GM18861 (cell line): ENCODE measurements around the gene PAQR7.
A peak's percentile ranks its signal among the peaks of the same experiment; 100 is the strongest.

Source experiments
- ATAC-seq: cut with Tn5 transposase; IDR thresholded peaks from one replicate; pipeline ENCODE4 v1.9.1; 2021; ENCODE audit not compliant: unreplicated experiment

The PAQR7 gene

DNA sequence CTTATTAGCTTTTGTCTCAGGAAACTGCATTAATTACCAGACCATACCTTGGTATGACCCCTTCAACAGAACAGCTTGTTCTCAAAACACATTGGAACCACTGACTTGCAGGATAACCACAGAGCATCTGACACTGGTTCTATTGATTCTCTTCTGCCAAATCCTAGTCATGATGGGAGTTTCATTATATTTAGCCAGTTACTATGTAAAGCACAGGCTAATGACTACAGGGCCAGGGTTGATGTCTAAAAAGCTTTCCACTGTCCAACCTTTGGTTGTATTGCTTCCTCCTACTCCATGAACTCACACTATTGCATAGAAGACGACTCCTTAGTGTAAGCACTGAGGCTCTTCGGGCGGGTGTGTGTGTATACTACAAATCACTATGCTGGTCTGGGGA is 27.0 kb upstream of the PAQR7 start:
- no peak for ATAC-seq

GRCh38 chr1:25900219-25900618 is 24.7 kb upstream of the PAQR7 start:
- ATAC-seq = no peak

DNA sequence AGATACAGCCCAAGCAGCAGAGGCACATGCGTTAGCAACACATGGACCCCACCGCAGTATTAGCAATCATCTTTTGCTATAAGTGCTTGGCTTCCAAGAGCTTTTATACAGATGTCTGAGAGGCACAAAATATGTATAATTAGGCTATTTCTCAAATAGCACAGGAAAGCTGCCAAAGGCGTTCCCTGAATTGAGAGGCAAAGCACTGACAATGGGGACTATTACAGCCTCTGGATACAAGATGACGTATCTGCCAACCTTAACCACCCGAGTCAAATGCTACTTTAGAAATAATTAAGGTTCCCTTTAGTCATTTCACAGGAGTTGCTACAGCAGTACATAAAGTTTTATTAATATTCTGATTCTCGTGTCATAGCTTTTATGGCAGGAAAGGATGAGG is 24.3 kb upstream of the PAQR7 start:
- ATAC-seq = no peak

- no peak for ATAC-seq
These were observed 22.9 kb upstream of the PAQR7 start for GRCh38 chr1:25898223-25899015.

DNA sequence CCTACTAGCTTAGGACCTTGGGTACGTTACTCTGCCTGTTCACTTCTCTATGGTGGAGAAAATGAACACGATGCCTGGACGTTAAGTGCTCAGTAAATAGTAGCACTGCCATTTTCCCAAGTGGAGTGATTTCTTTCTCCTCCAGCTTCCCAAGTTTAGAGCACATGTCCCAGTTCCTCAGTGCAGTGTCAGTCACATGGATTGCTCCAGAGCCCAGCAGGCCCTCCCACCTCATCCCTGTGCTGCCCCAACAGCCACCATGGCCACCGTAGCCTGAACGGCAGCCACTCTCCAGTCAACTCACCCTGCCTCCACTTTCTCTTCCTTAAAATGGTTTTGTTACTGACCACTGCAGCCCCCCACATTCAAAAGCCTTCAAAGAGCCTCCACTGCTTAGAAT is 22.2 kb upstream of the PAQR7 start:
- ATAC-seq = no peak

DNA sequence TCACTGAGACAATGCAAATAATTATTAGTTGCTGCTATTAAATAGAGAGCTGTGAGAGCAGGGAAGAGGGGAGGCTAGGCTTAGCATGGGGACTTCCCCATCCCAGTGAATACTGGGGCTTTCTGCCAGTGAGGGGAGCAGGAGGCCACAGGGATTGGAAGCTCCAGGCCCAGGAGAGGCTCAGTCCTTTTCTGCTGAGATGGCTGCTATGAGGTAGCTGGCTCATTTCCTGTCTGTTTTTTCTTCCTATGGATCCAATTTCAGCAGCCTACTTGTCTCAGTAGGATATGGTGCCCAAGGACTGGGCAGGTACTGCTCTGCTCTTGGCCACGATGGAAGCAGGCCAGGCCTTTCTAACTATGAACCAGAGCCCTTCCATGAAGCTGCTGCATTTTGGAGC is 20.8 kb upstream of the PAQR7 start:
- no peak for ATAC-seq

DNA sequence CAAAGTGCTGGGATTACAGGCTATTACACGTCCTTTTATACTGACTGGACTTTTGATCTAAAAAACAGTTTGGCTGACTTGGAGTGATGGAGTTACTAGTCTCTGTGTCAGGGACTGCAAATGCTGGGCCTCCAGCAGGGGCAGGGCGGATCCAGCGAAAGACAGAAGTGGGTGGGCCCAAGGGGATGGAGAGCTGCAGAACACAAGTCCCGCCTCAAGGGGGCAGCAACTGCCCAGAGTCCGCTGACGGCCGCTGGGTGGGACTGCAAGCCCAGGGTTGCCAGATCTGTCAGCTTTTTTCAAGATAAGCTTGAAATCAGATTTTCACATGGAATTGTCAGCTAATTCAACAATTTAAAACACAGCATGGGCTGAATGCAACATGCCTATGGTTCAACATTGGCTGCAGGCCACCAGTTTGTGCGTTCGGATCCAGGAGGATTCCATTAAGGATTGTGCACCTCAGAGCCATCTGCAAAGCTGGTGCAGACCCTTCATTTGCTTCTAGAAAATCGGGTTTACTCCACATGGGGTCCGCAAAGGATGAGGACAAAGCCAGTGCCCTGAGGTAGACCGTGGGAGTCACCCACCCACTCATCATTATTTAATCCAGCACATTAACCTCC is 20.0 kb upstream of the PAQR7 start:
- ATAC-seq = peak; percentile 77

GRCh38 chr1:25893116-25893515 is 17.6 kb upstream of the PAQR7 start:
- ATAC-seq = no peak

GRCh38 chr1:25891606-25892005 is 16.1 kb upstream of the PAQR7 start:
- ATAC-seq = no peak

DNA sequence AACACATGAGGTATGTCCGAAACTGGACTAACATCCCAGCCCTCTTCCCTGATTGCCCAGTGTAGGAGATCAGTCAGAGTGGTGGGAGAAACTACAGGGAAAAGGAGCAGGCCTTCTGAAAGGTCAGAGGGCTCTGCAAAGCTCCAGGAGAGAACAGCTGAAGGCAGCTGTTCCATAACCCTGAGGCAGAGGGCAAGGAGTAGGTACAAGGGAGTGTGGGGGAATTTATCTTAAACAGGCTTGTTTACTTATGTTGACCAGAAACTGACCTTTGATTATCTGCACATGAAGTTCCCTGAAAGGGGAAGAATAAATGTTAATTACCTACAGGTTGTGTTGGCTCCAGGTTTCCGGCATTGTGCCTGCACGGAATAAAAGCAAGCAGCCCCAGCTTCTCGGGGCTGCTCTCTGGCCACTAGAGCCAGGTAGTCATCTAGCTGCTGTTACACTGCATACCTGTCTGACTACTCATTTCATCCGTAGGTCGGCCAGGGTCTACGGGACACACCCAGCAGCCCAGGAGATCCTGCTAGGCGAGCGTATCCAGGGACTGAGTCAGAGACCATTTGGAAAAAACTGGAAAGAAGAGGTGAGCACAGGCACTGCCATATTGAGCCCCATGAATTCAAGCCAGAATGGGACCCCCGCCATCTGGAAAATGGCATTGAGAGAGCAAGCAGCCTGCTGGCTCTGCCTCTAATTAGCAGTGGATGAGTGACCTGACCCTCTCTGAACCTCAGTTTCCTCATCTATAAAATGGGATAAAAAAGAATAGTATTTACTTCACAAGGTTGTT is 14.9 kb upstream of the PAQR7 start:
- ATAC-seq = no peak

DNA sequence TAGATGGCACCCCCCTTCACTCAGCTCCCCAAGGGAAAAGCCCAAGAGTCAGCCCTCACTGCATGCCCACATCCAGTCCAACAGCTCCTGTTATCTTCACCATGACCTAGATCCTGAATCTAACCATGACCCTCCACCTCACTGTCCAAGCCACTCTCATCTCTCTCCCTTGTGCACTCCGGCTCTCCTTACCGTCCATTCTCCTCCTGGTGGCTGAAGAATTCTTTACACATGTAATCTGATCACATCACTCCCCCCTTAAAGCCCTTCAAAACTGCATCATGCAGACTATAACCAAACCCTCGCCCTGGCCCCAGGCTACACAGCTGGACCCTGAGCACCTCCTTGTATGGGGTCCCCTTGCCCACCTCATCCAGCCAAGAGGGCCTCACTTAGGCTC is 14.0 kb upstream of the PAQR7 start:
- no peak for ATAC-seq

DNA sequence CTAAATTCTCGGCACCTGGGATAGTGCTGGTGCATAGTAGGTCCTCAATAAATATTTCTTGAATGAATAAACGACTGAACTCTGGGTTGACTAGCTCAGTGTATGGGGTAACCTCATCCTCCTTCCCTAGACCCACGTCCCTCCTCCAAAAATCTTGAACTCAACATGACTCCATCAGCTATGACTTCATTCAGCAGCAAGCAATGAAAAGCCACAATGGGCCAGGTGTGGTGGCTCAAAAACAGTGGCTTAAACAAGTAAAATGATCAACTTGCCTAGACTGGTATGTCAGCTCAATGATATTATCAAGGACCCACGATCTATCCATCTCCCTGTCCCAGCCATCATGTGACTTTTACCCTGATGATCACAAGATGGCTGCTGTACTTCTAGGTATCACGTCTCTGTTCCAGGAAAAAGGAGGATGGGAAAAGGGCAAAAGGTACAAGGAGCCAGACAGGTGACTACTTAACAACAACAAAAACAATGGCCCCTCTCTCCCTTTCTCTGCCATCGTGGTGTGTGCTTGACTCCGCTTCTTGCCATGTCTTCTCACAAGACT is 13.0 kb upstream of the PAQR7 start:
- no peak for ATAC-seq

GRCh38 chr1:25885602-25886001 is 10.1 kb upstream of the PAQR7 start:
- no peak for ATAC-seq

DNA sequence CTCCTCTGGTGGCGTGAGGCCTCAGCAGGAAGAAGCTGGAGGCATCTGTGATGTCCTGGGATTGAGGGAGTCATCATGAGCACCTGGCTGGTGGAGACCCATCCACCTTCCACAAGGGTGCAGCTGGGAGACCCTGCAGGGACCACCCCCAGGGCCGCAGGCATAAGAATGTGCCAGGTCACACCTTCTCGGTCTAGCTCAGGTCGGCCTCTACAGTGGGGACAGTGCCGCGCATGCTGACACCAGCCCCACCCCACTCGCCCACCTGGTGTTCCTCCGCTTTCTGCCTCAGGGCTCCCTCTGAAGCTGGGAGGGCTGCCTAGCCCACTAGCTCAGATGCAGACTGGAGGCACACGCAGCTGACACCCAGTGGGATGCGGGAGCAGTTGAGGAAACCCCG is 5.8 kb upstream of the PAQR7 start:
- no peak for ATAC-seq

DNA sequence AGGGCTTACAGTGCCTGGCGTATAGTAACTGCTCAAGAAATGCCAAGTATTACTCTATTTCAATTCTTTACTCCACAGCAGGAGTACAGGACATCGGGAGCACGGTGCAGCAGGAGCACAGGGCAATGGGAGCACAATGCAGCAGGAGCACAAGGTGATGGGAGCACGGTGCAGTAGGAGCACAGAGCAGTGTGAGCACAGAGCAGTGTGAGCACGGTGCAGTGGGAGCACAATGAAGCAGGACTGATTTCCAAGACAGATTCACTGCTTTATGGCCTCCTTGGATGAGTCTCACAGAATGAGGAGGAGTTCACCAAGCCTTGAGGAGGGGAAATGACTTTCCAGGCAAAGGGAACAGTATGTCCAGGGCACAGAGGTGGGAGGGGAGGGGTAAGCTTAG is 5.0 kb upstream of the PAQR7 start:
- ATAC-seq = no peak

DNA sequence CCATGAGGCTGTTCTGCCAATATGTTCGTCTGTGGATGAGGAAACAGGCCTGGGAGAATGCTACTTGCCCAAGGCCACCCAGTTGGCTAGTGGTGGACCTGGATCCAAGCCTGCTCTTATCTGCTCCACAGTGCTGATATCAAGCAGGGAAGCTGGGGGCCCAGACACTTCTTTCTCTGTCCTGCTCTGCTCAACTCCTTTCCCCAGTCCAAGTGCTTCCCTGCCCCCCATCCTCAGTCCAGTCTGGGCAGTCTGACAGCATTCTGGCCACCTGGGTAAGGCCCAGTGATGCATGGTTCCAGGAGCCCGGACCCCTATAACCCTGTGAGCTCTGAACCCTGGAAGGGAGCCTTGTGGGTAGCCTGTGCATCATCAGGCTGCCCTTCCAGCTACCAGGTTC is 4.2 kb upstream of the PAQR7 start:
- no peak for ATAC-seq

DNA sequence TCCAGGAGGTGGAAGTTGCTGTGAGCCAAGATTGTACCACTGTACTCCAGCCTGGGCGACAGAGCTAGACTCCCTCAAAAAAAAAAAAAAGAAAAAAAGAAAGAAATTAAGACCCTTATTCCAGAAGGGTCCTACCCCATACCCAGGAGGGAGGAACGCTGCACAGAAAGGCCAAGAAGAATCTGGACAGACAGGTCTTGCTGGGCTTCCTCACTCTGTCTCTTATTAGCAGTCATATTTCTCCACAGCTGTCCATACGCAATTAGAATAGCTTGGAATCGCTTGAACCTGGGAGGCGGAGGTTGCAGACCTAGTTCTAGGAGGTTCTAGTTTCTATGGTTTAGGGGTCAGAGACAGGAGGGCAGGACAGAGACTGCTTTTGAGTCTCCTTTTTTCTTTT is 3.2 kb upstream of the PAQR7 start:
- no peak for ATAC-seq

- ATAC-seq = no peak
These were observed 1.6 kb upstream of the PAQR7 start for GRCh38 chr1:25877155-25877554.

- no peak for ATAC-seq
These were observed 1.2 kb upstream of the PAQR7 start for GRCh38 chr1:25876693-25877077.

- no peak for ATAC-seq
These were observed 566 bp upstream of the PAQR7 start for GRCh38 chr1:25875856-25876692.

DNA sequence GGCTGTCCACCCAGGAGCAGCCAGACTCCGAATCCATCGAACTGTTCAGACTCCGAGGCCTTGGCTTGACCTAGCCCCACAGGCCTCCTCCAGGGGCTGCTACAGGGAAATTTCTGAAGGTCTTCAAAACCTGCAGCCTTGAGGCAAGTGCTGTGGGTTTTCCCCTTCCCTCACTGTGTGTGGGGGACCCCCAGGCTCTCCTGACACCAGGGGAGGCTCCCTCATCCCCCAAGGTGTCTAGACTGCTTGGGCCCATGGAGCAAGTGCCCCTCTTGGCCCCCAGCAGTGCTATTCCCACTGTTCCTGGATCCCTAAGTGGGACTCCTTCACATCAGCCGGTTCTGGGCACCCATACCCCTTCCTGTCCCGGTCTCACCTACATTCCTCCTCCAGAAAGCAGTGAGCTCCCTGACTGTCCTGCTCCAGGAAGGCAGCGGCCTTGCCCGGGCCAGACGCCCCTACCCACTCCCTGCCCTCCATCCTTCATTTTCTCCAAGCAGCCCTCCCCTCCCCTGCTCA is 814 bp downstream of the PAQR7 start:
- ATAC-seq = no peak
